Urinary bladder (tissue), 4 donors: ENCODE results near the gene CNIH2. TPM values are rescaled to one million over a fixed set of nuclear protein-coding genes. Genes with fewer than 3 reads are reported as not detected.

ENCODE experiments used
- DNase-seq: peaks from one replicate; pipeline ENCODE4 v3.0.0-alpha.2; 2015; ENCODE audit errors: extremely low spot score
- H3K27ac ChIP-seq: one replicate; pipeline ENCODE4 v1.5.1; 2013; ENCODE audit warnings: low read depth, mild to moderate bottlenecking, moderate library complexity
- H3K36me3 ChIP-seq: one replicate; pipeline ENCODE4 v1.6.1; 2013; ENCODE audit warnings: mild to moderate bottlenecking, moderate library complexity; ENCODE audit not compliant: insufficient read depth
- H3K4me1 ChIP-seq: one replicate; pipeline ENCODE4 v1.6.1; 2013; ENCODE audit warnings: mild to moderate bottlenecking, moderate library complexity; ENCODE audit not compliant: insufficient read depth
- H3K4me3 ChIP-seq: one replicate; pipeline ENCODE4 v1.5.1; 2013; ENCODE audit warnings: low read depth, low read length
- WGBS: extraction: QIAGEN DNeasy Blood & Tissue Kit; methylation state at CpG from one replicate; pipeline ENCODE4 v1.1.7; 2013; 5-methylcytosine and 5-hydroxymethylcytosine counted together
- polyA plus RNA-seq: library from polyadenylated mRNA; stranded (reverse); fragments of 200-250 nt; gene quantifications from one replicate; pipeline ENCODE4 v1.2.3, GENCODE V29; 2013
- total RNA-seq: library from RNA; depleted of rRNA; stranded (reverse); fragments of >200 nt; gene quantifications from one replicate; pipeline ENCODE4 v1.2.3, GENCODE V29; 2014
- donor health status: healthy with polysubstance abuse.
- donor health status: healthy.

CNIH2 gene
- total and polyA plus RNA-seq, 2 donors, result 0.24 to 1.1 TPM

- no peaks in the 10 kb centered on the region for H3K36me3 ChIP-seq
- H3K4me1 ChIP-seq, result no peaks in the 10 kb centered on the region
- no peak for DNase-seq
- H3K27ac ChIP-seq, result no peak overlapping the region
- H3K4me3 ChIP-seq, result no peak overlapping the region
- 53% methylated on average over 10 of the region's 10 CpGs for WGBS
Observed at GRCh38 chr11:66324664-66325063, 46.7 kb downstream of the CNIH2 start.

GRCh38 chr11:66325263-66325671 lies 47.3 kb downstream of the CNIH2 start:
- no peak overlapping the region for H3K4me3 ChIP-seq
- H3K4me1 ChIP-seq, result no peaks in the 10 kb centered on the region
- H3K36me3 ChIP-seq, result no peaks in the 10 kb centered on the region
- 72% methylated on average over 8 of the region's 8 CpGs for WGBS
- DNase-seq, result no peak
- H3K27ac ChIP-seq, result no peak overlapping the region

GRCh38 chr11:66326261-66327111 lies 48.5 kb downstream of the CNIH2 start:
- Histone ChIP-seq H3K4me1 (no peaks in the 10 kb centered on the region), H3K4me3 (no peak overlapping the region), H3K27ac (no peak overlapping the region), H3K36me3 (no peaks in the 10 kb centered on the region)
- DNase-seq, result no peak
- 28% methylated on average over 21 of the region's 21 CpGs for WGBS

DNA sequence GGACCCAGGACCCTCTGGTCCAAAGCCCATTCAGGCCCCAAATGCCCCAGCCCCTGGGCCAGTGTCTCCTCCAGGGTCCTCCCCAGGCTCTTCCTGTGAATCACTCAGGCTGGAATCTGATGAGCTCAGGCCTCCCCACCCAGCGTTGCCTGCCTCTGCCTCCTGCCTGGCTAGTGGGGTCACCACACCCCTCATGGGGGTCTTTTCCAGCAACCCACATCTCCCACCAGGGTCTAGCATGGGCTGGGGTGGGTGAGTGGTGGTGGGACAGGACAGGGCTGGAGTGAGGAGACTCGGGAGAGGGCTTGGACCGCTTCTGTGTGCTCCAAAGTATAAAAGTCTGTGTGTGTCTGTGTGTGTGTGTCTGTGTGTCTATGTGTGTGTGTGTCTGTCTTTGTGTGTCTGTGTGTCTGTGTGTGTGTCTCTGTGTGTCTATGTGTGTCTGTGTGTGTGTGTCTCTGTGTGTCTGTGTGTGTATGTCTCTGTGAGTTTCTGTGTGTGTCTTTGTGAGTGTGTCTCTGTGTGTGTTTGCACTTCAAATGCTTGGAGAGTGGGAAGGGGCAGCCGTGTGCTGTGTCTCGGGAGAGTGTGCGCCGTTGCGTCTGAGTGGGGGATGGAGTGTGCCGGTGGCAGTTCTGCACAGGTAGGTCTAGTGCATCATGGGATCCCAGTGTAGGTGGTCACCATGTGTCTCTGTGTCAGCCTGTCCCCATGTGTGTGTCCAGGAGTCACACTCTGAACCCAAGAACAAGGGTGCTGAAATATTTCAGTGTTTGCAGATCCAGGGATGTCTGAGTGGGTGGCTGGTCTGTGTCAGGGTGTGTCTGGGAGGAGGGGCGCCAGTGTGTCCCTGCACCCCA lies 49.4 kb downstream of the CNIH2 start:
- H3K4me1 ChIP-seq, result no peaks in the 10 kb centered on the region
- DNase-seq, result no peak
- 75% methylated on average over 10 of the region's 10 CpGs for WGBS
- H3K4me3 ChIP-seq, result no peak overlapping the region
- H3K27ac ChIP-seq, result no peak overlapping the region
- no peaks in the 10 kb centered on the region for H3K36me3 ChIP-seq

- Histone ChIP-seq H3K4me1 (no peaks in the 10 kb centered on the region), H3K36me3 (peaks cover 3% of the 10 kb centered on the region), H3K4me3 (no peak overlapping the region), H3K27ac (no peak overlapping the region)
- DNase-seq, result no peak
- 71% methylated on average over 3 of the region's 3 CpGs for WGBS
Observed at GRCh38 chr11:66328031-66328301, 50.0 kb downstream of the CNIH2 start.

DNA sequence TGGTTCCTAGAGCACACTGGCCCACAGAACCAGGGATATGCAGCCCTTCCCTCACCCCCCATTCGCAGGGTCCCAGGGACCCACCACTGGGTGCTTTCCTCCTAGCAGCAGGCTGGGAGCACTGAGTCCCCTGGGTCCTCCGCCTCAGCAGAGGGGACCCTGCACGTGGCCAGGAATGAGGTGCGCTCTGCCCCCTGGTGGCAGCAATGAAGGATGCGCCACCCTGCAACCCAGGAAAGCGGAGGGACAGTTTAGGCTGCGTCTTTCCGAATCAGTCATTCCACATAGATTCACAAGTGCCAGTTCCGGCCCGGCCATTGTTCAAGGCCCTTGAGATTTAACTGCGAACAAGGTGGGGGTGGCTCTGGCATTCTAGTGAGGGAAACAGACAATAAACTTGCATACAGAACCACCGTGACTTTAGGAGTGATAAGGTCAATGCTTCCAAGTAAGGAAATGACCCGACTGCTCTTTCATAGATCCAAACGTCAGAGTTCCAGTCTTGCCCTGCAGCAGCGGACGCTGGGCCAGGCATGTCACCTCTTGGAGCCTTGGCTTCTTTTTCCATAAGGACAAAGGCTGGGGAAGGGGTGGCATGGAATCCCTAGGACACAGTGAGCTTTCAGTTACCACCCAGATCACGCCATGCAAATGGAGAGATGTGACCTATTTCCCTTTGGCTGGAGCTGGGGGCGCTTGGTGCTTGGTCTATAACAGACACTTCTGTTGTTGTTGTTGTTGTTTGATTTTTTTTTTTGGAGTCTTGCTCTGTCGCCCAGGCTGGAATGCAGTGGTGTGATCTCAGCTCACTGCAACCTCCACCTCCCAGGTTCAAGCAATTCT lies 50.5 kb downstream of the CNIH2 start:
- H3K4me3 ChIP-seq, result no peak overlapping the region
- 12% methylated on average over 19 of the region's 19 CpGs for WGBS
- H3K36me3 ChIP-seq, result peaks cover 3% of the 10 kb centered on the region
- no peak for DNase-seq
- no peaks in the 10 kb centered on the region for H3K4me1 ChIP-seq
- H3K27ac ChIP-seq, result no peak overlapping the region

DNA sequence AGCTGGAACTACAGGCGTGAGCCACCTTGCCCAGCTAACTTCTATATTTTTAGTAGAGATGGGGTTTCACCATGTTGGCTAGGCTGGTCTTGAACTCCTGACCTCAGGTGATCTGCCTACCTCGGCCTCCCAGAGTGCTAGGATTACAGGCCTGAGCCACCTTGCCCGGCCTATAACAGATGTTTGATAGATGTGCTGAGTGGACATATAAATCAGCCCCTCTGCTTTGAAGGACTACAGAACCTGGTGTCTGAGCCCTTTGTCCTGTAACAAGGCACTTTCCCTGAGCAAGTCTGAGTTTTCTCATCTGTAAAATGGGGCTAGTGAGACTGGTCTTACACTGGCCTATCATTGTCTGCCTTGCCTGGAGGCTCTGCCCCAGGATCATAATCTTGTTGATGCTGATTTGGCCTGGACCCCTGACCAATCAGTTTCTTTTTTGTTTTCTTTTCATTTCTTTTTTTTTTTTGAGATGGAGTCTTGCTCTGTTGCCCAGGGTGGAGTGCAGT lies 51.2 kb downstream of the CNIH2 start:
- H3K27ac ChIP-seq, result no peak overlapping the region
- H3K4me3 ChIP-seq, result no peak overlapping the region
- 92% methylated on average over 3 of the region's 3 CpGs for WGBS
- DNase-seq, result no peak
- H3K4me1 ChIP-seq, result no peaks in the 10 kb centered on the region
- peaks cover 3% of the 10 kb centered on the region for H3K36me3 ChIP-seq

GRCh38 chr11:66330931-66331330 lies 53.0 kb downstream of the CNIH2 start:
- no peaks in the 10 kb centered on the region for H3K4me1 ChIP-seq
- 45% methylated on average over 10 of the region's 10 CpGs for WGBS
- H3K27ac ChIP-seq, result no peak overlapping the region
- peaks cover 3% of the 10 kb centered on the region for H3K36me3 ChIP-seq
- DNase-seq, result no peak
- no peak overlapping the region for H3K4me3 ChIP-seq

DNA sequence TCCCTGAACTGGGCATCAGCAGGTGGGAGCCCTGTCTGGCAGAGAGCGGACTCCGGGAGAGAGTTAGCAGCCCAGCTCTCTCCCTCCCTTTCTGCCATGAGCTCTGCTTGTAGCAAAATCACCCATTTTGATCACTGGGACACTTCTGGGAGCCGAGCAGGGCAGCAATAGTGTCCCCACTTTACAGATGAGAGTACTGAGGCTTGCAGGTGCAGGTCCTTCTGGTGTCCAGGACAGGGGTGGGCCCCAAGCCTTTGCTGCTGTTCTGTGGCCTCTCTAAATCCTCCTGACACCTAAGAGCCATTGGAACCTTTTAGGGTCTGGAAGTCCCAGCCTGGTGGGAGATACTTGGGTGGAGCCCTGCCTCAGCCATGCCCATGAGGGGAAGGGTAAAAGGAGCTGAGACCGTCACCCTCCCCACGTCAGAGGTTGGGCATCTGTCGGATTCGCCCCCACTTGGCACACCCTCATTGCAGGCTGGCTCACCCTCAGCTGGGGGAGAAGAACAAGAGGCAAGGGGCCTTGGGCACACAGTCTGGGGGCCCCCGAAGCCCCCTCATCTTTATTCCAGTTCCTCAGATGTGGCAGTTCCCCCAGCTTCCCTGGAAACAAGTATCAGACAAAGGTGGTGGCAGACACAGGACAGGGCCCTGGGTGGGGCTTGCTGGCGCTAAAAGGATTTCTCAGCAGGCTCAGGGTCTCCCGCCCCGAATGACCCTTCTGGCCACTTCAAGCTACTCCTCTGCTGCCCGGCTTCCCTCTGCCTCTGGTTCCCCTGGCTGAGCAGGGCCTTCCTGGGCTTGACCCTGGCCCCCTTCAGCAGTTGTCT lies 53.8 kb downstream of the CNIH2 start:
- H3K4me1 ChIP-seq, result no peaks in the 10 kb centered on the region
- H3K4me3 ChIP-seq, result no peak overlapping the region
- no peak overlapping the region for H3K27ac ChIP-seq
- DNase-seq, result no peak
- H3K36me3 ChIP-seq, result peaks cover 3% of the 10 kb centered on the region
- 84% methylated on average over 12 of the region's 12 CpGs for WGBS

GRCh38 chr11:66332371-66333219 lies 54.6 kb downstream of the CNIH2 start:
- Histone ChIP-seq H3K36me3 (peaks cover 3% of the 10 kb centered on the region), H3K27ac (no peak overlapping the region), H3K4me3 (no peak overlapping the region), H3K4me1 (no peaks in the 10 kb centered on the region)
- DNase-seq, result no peak
- 85% methylated on average over 18 of the region's 18 CpGs for WGBS

GRCh38 chr11:66333220-66333877 lies 55.4 kb downstream of the CNIH2 start:
- DNase-seq, result no peak
- H3K4me3 ChIP-seq, result no peak overlapping the region
- no peaks in the 10 kb centered on the region for H3K4me1 ChIP-seq
- no peak overlapping the region for H3K27ac ChIP-seq
- 87% methylated on average over 19 of the region's 19 CpGs for WGBS
- peaks cover 3% of the 10 kb centered on the region for H3K36me3 ChIP-seq
